ENCODE measurements around the gene NTM.

DNA sequence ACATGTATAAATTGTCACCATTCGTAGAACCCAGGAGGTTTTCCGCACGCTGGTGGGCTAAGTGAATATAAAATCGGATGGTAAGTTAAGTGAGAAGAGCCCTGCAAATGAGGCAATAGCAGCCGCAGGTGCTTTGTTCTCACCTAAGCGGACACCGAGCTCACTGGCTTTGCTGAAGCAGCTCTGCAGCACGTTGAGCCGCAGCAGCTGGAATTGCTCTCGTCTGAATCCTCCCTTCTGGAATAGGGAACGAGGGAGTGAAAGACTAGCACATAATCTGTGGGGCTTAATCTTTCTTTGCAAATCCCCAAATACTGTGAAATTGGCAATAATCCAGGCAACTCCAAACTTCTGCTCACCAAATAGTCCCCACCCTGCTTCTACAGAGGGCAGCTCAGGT lies 488.1 kb downstream of the NTM start:
- TF ChIP-seq POLR2A (IDR thresholded peaks at IDR 0.05; ENCODE audit: borderline replicate concordance, extremely low read depth, insufficient read depth, insufficient read length) (no peak), RAD21 (IDR thresholded peaks at IDR 0.05; ENCODE audit: low read depth) (no peak)
- TF ChIP-seq, protein P1, sequence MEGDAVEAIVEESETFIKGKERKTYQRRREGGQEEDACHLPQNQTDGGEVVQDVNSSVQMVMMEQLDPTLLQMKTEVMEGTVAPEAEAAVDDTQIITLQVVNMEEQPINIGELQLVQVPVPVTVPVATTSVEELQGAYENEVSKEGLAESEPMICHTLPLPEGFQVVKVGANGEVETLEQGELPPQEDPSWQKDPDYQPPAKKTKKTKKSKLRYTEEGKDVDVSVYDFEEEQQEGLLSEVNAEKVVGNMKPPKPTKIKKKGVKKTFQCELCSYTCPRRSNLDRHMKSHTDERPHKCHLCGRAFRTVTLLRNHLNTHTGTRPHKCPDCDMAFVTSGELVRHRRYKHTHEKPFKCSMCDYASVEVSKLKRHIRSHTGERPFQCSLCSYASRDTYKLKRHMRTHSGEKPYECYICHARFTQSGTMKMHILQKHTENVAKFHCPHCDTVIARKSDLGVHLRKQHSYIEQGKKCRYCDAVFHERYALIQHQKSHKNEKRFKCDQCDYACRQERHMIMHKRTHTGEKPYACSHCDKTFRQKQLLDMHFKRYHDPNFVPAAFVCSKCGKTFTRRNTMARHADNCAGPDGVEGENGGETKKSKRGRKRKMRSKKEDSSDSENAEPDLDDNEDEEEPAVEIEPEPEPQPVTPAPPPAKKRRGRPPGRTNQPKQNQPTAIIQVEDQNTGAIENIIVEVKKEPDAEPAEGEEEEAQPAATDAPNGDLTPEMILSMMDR (IDR thresholded peaks at IDR 0.05 in 2 of 3, conservative IDR thresholded peaks at IDR 0.05 in 1 of 3; ENCODE audit: borderline replicate concordance in 1 of 3, insufficient read depth in 1 of 3, low read depth in 2 of 3, low read length in 2 of 3): no peak

Data from HCT116 (cell line).